IPS-18c (cell line): ENCODE measurements around the gene TNS3.
"Not testable (repeated sequence)": the region's sequence is repeated elsewhere in the genome, so short reads cannot be mapped to it uniquely, and the experiment has no call there.

Experiments used
- H3K4me3 ChIP-seq: 2 replicates; pipeline ENCODE4 v1.7.0; 2013; ENCODE audit warnings: low read depth, mild to moderate bottlenecking, low read length, moderate library complexity; ENCODE audit not compliant: insufficient read depth
- H3K9me3 ChIP-seq: one replicate; pipeline ENCODE4 v1.6.1; 2013; ENCODE audit warnings: mild to moderate bottlenecking, low read length, moderate library complexity; ENCODE audit not compliant: control insufficient read depth, insufficient read depth

Gene TNS3

DNA sequence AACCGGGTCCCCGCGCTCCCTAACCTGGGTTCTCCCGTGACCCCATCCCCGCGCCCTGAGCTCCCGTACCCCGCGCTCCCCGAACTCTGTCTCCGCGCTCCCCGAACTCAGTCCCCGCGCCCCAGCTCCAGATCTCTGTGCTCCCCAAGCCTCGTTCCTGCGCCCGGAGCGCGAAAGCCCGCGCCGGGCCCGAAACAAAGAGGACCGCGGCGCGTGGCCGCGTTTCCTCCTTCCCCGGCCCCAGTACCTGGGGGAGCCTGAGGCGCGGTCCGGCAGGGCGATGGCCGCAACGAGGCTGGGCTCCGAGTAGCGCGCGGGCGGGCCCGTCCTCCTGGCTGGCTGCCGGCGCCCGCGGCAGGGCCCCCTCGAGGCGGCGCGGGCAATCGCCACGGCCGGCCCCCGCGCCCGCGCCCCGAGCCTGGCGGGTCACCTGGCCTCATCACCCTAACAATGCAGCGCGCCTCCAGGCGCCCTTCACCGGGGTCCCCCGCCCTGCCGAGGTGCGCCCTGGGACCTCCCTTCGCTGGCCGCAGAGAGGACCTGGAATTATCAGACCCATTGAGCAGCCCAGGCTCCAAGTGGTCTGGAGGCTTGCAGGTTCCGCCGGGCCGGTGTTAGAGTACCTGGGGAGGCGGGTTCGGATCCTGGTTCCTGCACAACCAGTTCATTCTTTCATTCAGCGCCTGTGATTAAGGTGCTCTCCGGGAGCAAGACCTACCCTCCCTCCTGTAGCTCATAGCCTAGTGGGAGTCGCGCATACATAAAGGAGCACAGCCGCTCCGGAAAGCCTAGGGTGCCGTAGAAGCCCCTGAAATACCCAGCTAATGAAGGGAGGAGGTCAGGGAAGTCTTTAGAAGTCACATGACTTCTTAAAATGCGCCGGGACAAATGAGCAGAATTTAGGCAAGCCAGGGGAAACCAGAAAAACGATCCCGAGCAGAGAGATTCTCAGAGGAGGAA, at the start of gene TNS3:
TSS of gene TNS3 (minus strand) at position 308 of the 960 bp plus-strand sequence. CDS start 142,475 bp downstream, outside the sequence.
- Histone ChIP-seq H3K4me3 (peak within 1 kb of the TSS; percentile 82), H3K9me3 (no peaks in the 10 kb centered on the region)

GRCh38 chr7:47631711-47632110, 49.8 kb upstream of the TNS3 start:
- Histone ChIP-seq H3K9me3 (no peaks in the 10 kb centered on the region), H3K4me3 (no peak overlapping the region)

GRCh38 chr7:47627580-47628283, 45.8 kb upstream of the TNS3 start:
- Histone ChIP-seq H3K9me3 (no peaks in the 10 kb centered on the region), H3K4me3 (no peak overlapping the region)

DNA sequence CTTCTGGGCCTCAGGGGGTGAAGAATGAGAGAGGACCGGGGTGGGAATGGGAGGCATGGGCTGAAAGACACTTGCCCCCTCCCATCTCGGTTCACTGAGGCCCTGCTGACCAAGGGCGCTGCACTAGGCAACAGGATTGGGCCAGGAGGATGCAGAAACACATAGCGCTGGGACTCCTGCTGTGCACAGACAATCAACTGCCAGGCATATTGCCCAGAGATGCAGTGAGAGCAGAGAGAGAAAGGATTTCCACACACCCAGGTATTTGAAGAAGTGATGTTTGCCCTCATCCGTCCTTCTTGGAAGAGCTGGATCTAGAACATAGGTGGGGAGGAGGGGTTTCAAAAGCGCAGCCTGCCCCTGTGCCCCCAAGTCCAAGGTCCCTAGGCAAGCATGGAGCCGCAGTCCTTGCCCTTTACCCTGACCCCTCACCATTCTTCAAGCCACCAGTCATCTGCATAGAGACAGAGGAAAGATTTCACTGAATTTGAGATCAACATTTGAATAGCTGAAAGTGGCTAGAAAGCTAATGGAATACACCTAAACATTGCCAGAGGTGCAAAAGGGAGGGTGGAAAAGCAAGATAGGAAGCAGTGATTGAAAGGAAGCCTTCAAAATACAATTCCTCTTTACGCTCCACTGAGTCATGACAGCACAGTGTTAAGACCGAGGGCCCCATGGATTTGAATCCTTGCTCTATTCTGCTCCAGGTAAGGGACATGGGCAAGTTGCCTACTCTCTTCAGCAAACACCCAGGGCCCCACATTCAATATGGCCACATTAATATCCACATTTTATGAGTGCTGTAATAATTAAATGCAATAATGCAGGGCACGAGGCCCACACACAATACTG, 44.2 kb upstream of the TNS3 start:
- Histone ChIP-seq H3K4me3 (no peak overlapping the region; the same call in 1 of the 2 replicates), H3K9me3 (no peaks in the 10 kb centered on the region)

- Histone ChIP-seq H3K4me3 (no peak overlapping the region), H3K9me3 (no peaks in the 10 kb centered on the region)
These were observed 42.8 kb upstream of the TNS3 start for GRCh38 chr7:47624689-47625088.

- H3K9me3 ChIP-seq = no peaks in the 10 kb centered on the region
- no peak overlapping the region for H3K4me3 ChIP-seq
These were observed 41.2 kb upstream of the TNS3 start for GRCh38 chr7:47622946-47623640.

GRCh38 chr7:47622586-47622945, 40.7 kb upstream of the TNS3 start:
- H3K9me3 ChIP-seq = no peaks in the 10 kb centered on the region
- H3K4me3 ChIP-seq = no peak overlapping the region

- H3K9me3 ChIP-seq = no peaks in the 10 kb centered on the region
- H3K4me3 ChIP-seq = no peak overlapping the region
These were observed 40.2 kb upstream of the TNS3 start for GRCh38 chr7:47621979-47622561.

DNA sequence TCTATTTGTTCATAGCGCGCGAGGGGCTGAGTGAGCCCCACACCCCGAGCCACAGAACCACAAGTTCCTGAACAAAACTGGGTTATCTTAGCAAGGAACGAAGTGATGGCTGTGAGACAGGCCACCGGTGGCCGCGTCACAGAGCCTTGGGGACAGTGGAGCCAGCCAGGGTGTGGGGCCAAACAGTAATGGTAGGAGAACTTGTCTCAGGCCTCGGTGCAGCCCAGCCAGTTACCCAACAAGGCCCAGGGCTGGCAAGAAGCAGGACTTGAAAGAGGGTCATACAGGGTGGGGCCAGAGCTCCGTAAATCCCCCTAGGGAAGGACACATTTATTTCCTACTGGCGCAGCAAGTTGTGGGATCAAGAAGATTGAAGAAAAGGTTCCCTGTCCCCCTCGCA, 39.4 kb upstream of the TNS3 start:
- Histone ChIP-seq H3K4me3 (no peak overlapping the region), H3K9me3 (no peaks in the 10 kb centered on the region)

DNA sequence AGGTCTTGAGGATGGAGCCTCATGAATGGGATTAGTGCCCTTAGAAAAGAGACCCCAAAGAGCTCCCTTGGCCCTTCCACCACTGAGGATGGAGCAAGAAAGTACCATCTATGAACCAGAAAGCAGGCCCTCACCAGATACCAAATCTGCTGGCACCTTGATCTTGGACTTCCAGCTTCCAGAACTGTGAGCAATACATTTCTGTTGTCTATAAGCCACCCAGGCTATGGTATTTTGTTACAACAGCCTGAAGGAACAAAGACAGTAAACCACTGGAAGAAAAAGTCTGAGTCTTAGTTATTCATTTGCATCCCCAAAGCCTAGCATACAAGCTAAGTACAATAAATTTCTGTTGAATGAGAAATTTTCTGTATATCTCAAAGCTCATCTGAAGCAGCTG, 37.9 kb upstream of the TNS3 start:
- Histone ChIP-seq H3K9me3 (no peaks in the 10 kb centered on the region), H3K4me3 (no peak overlapping the region)

GRCh38 chr7:47617131-47617530, 35.2 kb upstream of the TNS3 start:
- Histone ChIP-seq H3K9me3 (no peaks in the 10 kb centered on the region), H3K4me3 (no peak overlapping the region)

DNA sequence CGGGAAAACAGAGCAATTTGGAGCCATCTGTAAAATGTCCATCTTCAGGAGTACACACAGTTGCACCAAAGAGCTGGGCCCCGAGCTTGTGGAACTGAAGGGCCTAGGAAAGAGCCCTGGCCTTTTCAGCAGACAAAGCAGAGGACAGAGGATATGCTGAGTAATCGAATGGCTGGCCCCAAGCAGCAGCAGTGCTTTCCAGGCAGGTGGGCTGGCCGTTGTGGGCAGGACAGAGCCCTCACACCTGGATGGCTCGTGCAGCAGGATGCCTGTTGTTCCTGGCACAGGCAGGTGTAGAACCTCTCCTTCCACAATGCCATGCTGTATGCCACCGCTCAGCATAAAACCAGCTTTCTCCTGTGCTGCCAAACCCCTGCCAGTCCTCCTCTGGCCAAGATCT, 32.5 kb upstream of the TNS3 start:
- Histone ChIP-seq H3K9me3 (no peaks in the 10 kb centered on the region), H3K4me3 (no peak overlapping the region)

GRCh38 chr7:47611045-47611511, 29.2 kb upstream of the TNS3 start:
- Histone ChIP-seq H3K9me3 (peaks cover 2% of the 10 kb centered on the region), H3K4me3 (no peak overlapping the region)

- Histone ChIP-seq H3K4me3 (no peak overlapping the region), H3K9me3 (peaks cover 2% of the 10 kb centered on the region)
These were observed 28.7 kb upstream of the TNS3 start for GRCh38 chr7:47610506-47611044.

- Histone ChIP-seq H3K4me3 (no peak overlapping the region), H3K9me3 (peaks cover 2% of the 10 kb centered on the region)
These were observed 28.0 kb upstream of the TNS3 start for GRCh38 chr7:47609803-47610452.

DNA sequence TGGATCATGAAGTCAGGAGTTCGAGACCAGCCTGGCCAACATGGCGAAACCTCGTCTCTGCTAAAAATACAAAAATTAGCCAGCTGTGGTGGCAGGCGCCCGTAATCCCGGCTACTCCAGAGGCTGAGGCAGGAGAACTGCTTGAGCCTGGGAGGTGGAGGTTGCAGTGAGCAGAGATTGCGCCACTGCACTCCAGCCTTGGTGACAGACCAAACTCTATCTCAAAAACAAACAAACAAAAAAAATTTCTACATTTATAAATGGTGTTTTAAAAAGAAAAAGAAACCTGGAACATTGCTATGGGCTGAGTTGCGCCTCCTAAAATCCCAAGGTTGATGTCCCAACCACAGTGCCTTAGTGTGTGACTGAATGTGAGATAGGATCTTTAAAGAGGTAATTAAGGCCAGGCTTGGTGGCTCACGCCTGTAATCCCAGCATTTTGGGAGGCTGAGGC, 24.7 kb upstream of the TNS3 start:
- not testable (repeated sequence) for H3K4me3 ChIP-seq

More for the DNA sequence above, 24.7 kb upstream of the TNS3 start:
- H3K9me3 ChIP-seq = not testable (repeated sequence)
